Measurements from ENCODE around the gene ACVR2A.

Gene ACVR2A

GRCh38 chr2:147855316-147855715, 10.5 kb downstream of the ACVR2A start:
- no peak for DNase-seq (ENCODE audit: low spot score)

DNA sequence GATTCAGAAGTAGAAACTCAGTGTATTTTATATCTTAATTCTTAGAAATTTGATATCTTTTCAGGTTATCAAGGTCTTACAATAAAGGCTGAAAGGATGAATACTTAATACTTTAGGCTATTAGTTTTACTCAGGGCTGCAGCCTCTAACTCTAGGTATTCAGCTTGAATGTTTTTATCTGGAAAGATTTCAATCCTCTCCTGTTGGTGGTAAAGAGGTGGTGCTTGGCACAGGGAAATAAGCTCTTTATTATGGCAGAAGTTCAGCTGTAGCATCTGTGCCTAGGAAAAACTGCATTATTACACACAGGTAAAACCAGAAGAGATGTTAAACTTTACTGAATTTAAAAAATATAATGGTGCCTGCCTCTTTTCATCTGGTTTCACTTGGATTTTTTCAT, 11.1 kb downstream of the ACVR2A start:
- no peak for DNase-seq (ENCODE audit: low spot score)

DNA sequence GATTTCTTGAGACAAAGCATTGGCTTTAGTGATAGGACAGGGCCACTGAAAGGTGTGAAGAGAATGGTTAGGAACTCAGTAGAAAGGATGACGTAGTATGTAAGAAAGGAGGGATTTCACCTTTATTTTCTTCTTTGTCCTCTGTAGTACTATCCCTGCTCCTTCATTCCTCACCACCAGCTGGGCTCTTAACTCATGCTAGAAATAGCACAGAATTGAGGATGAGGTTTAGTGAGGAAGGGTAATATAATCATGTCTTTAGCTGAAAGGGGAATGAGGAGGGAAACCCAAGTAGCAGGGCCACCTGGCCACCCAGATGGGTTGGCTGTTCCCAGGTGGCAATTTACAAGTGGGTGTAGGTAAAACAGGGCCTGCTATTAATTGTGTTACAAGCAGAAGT, 15.2 kb downstream of the ACVR2A start:
- no peak for DNase-seq (ENCODE audit: low spot score)

- DNase-seq (ENCODE audit: low spot score): no peak
Observed at GRCh38 chr2:147862859-147863516, 18.2 kb downstream of the ACVR2A start.

GRCh38 chr2:147863835-147864234, 19.0 kb downstream of the ACVR2A start:
- DNase-seq (ENCODE audit: low spot score): no peak

DNA sequence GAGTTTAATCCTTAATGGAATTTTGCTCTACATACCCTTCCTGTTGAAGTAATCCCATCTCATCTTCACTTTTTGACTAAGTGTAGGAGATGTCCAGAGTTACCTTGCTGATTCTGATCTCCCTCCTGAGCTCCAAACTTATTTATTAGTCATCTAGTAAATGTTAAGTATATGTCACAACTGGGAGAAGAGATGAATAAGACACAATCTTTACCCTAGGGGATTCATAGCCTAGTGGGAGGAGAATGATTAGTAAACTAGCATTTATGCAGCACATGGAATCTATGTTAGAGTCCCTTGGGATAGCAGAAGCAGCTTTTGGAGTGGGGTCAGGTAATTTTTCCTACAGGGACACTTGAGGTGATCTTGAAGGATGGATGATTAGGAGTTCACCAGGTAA, 20.7 kb downstream of the ACVR2A start:
- no peak for DNase-seq (ENCODE audit: low spot score)

- no peak for DNase-seq (ENCODE audit: low spot score)
Observed at GRCh38 chr2:147867050-147867449, 22.2 kb downstream of the ACVR2A start.

- no peak for DNase-seq (ENCODE audit: low spot score)
Observed at GRCh38 chr2:147869934-147870333, 25.1 kb downstream of the ACVR2A start.

- DNase-seq (ENCODE audit: low spot score): no peak
Observed at GRCh38 chr2:147872967-147873366, 28.1 kb downstream of the ACVR2A start.

GRCh38 chr2:147873859-147874483, 29.1 kb downstream of the ACVR2A start:
- no peak for DNase-seq (ENCODE audit: low spot score)

- DNase-seq (ENCODE audit: low spot score): no peak
Observed at GRCh38 chr2:147879846-147880245, 35.0 kb downstream of the ACVR2A start.

- no peak for DNase-seq (ENCODE audit: low spot score)
Observed at GRCh38 chr2:147882631-147883030, 37.8 kb downstream of the ACVR2A start.

DNA sequence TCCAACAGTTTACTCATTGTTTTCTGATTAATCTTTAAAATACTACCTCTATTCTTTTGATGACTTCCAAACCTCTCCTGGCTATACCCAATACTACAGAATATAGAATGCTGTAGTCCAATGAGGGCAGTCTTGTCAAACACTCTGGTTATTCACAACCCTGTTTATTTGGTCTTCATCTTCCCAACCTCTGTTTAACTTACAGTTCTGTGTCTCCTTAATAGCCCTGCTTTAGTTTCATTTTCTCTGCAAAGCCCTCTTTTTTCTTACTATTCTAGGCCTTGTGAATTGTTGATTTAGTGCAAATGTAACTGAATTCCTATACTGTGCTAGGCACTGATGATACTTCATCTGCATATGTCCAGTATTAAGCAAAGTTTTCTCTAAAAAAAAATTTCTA, 40.0 kb downstream of the ACVR2A start:
- no peak for DNase-seq (ENCODE audit: low spot score)

GRCh38 chr2:147886136-147886535, 41.3 kb downstream of the ACVR2A start:
- DNase-seq (ENCODE audit: low spot score): no peak

GRCh38 chr2:147888680-147889079, 43.9 kb downstream of the ACVR2A start:
- no peak for DNase-seq (ENCODE audit: low spot score)

GRCh38 chr2:147904051-147904450, 59.2 kb downstream of the ACVR2A start:
- no peak for DNase-seq (ENCODE audit: low spot score)

GRCh38 chr2:147909178-147909577, 64.3 kb downstream of the ACVR2A start:
- DNase-seq (ENCODE audit: low spot score): no peak

DNA sequence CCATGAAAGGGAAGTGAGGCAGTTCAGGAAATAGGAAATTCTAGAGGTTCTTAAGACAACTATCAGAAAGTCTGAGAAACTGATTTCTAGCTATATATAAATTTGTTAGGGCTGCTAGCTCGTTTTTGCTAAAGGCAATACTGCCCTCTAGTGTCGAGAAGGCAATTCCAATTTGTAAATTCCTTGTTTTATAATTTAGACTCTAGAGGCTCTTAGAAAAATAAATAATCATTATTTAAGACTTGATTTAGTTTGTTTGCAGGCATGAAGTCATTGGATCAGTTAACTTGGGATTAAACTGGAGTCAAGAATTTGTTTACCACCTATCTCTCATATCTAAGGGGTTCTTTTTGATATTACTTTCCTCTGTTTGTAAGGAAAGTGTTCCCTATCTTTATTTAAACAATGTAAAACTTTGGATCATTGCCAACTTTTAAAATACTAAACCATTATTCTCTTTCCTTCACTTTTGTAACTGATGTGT, 66.2 kb downstream of the ACVR2A start:
- peak; percentile 74 for DNase-seq (ENCODE audit: low spot score)

DNA sequence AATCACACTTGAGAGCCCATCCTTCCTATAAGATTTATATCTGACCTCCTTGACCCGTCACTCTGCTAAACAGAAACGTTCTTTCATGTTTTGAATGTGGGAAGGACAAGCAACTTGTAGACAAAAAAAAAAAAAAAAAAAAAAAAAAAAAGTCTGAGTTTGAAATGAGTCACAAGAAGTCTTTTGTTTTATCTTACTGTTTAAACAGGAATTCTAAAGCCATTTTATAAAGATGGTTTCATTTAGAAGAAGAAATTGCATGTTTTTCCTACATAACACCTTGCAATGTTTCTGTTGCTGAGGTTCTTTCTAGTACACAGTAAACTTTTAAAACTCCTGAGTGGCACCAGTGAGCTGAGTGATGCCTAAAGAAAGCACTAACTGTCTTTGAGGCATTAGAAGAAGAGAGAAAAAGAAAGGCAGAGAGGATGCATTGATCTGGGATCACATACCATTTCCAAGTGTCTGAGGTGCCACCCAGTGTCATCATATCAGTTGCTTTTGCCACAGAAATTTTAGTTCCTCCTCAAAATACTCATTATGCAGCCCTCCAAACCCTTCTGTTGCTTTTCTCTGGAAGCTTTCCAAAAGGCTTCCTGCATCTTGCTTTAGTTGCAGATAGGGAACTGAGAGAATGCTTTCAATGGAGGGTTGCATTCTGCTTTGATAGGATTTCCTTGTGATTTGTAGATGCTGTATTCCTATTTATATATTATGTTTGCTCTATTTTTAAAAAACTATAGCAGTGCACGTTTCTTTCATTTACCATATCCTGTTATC, 69.1 kb downstream of the ACVR2A start:
- no peak for DNase-seq (ENCODE audit: low spot score)

DNA sequence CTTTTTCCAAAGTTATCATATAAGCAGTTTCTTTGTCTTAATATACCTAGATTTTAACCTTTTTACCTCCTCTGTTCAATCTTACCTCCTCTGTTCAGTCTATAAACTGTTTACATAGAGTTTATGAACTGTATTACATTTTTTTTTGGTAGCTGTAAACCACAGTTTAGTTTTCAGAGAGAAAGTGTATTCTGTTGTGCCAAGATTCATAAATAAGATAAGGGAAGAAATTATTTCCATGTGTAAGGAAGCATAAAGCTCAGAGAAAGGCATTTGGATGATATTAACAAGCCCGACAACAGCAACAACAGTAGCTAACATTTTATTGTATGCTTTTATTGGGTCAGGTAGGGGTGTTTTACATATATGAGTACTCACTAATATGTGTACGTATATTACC, 71.2 kb downstream of the ACVR2A start:
- no peak for DNase-seq (ENCODE audit: low spot score)

DNA sequence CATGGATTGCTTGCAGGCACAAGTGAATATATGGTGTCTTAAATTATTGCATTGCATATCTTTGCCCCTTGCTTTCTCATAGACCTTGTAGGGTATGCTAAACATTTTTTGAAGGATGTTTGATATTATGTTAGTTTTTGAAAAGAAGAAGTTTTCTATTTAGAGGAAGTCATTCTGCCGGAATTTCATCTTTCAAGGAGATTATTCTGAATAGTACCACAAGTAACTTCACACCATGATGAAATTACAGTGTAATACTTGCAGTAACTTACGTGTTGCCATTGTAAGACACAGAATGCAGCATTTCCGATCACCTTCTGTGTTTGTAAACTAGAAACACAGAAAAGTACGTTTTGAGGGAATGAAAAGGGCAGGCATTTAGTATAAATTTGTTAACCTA, 71.9 kb downstream of the ACVR2A start:
- no peak for DNase-seq (ENCODE audit: low spot score)

- no peak for DNase-seq (ENCODE audit: low spot score)
Observed at GRCh38 chr2:147917161-147917560, 72.3 kb downstream of the ACVR2A start.

DNA sequence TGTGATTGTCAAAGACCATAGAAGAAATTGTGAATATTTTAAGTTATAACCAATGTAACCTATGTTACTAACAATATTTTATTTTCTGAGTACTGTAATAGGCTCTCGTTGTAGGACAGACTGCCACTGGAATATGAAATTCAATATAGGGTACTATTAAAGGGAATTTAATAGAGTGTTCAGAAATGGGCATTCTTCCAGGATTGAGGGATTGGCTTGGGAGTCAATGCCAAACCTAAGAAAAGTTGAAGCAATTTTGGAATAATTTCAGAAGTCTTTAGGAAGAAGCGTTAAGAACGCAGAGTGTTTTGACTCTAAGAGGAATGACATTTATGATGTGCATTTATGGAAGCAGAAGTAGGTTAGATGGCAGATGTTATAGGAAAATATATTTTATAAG, 79.0 kb downstream of the ACVR2A start:
- DNase-seq (ENCODE audit: low spot score): no peak

Data from NAMALWA (cell line).